HCT116 (cell line): ENCODE results near the gene TNFRSF25. TPM values are rescaled to one million over a fixed set of nuclear protein-coding genes. Genes with fewer than 3 reads are reported as not detected.

Experiments
- ATAC-seq: fragments of 200-7000 bp; cut with Tn5 transposase; 2 replicates; pipeline ENCODE4 v1.9.1; 2020; ENCODE audit warnings: mild to moderate bottlenecking, moderate library complexity
- BruUV-seq: library from RNA; stranded (reverse); fragments of 400-500 nt; replicated peaks from 2 replicates; lab custom pipeline; 2021; lab: Mats Ljungman, UMichigan
- CTCF ChIA-PET: fragments of 300-600 bp; sonication (Branson Sonifier 250); formaldehyde crosslinking; loops from one replicate; lab custom pipeline; 2021; ENCODE audit warnings: antibody characterized with exemption; lab: Charles Lee
- POLR2A ChIA-PET: fragments of 300-600, 350-600 bp; sonication (Branson Sonifier 250); formaldehyde crosslinking; loops from one replicate; lab custom pipeline; 2021; ENCODE audit warnings: antibody characterized with exemption; lab: Charles Lee
- RAD21 ChIA-PET, 2 experiments: fragments of 300-600 bp; sonication (Branson Sonifier 250); formaldehyde crosslinking; loops; one replicate each; lab custom pipeline; 2023; ENCODE audit warnings: low total read pairs in 2 of 2; ENCODE audit not compliant: uncharacterized antibody in 2 of 2, unreplicated experiment in 2 of 2, low non-redundant PET in 1 of 2; lab: Charles Lee
- DNase-seq: peaks from one replicate; pipeline ENCODE4 v3.0.0-alpha.2; 2010; ENCODE audit warnings: low read depth, low spot score
- H2AFZ ChIP-seq: fragments of 200-600 bp; shearing (Covaris generic), sonication (generic); 2 replicates; pipeline ENCODE4 v1.6.1; 2017; ENCODE audit warnings: low read depth, mixed run types, mixed read lengths, antibody characterized with exemption, low read length; ENCODE audit not compliant: poor library complexity, severe bottlenecking
- H3K27ac ChIP-seq: 2 replicates; pipeline ENCODE4 v1.5.1; 2012; ENCODE audit warnings: low read depth, low read length
- H3K27me3 ChIP-seq: fragments of 200-600 bp; sonication (generic); 2 replicates; pipeline ENCODE4 v1.6.1; 2016; ENCODE audit warnings: mixed run types, low read length, mixed read lengths; ENCODE audit not compliant: insufficient read depth
- H3K36me3 ChIP-seq, 2 experiments: fragments of 200-500 bp in 1 of 2; fragments of 200-600 bp in 1 of 2; sonication (Bioruptor generic) in 1 of 2; sonication (generic) in 1 of 2; 2 replicates each; pipeline versions ENCODE4 v1.5.1 to v1.6.1; 2014 to 2016; ENCODE audit warnings: low read length in 2 of 2, inconsistent platforms in 1 of 2, mixed read lengths in 1 of 2, mixed run types in 1 of 2; ENCODE audit not compliant: insufficient read depth in 2 of 2, control insufficient read depth in 1 of 2
- H3K4me1 ChIP-seq, 2 experiments: fragments of 200-600 bp in 1 of 2; sonication (generic) in 1 of 2; 2 replicates each; pipeline versions ENCODE4 v1.5.1 to v1.6.1; 2012 to 2017; ENCODE audit warnings: low read length in 2 of 2, inconsistent platforms in 1 of 2, mild to moderate bottlenecking in 1 of 2, mixed read lengths in 1 of 2, mixed run types in 1 of 2, moderate library complexity in 1 of 2; ENCODE audit not compliant: insufficient read depth in 2 of 2, control insufficient read depth in 1 of 2
- H3K4me2 ChIP-seq: fragments of 200-600 bp; sonication (generic); 2 replicates; pipeline ENCODE4 v1.6.1; 2017; ENCODE audit warnings: mixed run types, low read length, mixed read lengths
- H3K4me3 ChIP-seq, 2 experiments: fragments of 200-600 bp in 1 of 2; sonication (generic) in 1 of 2; replicated peaks in 1 of 2; 2 replicates each; pipeline ENCODE4 v1.5.1; 2011 to 2016; ENCODE audit warnings: low read length in 2 of 2, control low read depth in 1 of 2, low read depth in 1 of 2, mild to moderate bottlenecking in 1 of 2, mixed read lengths in 1 of 2, mixed run types in 1 of 2
- H3K79me2 ChIP-seq: fragments of 200-600 bp; sonication (generic); 2 replicates; pipeline ENCODE4 v1.6.1; 2017; ENCODE audit warnings: mild to moderate bottlenecking, mixed run types, low read length, moderate library complexity, mixed read lengths; ENCODE audit not compliant: insufficient read depth
- H3K9ac ChIP-seq: fragments of 200-600 bp; sonication (generic); 2 replicates; pipeline ENCODE4 v1.6.1; 2016; ENCODE audit warnings: low read length, mixed read lengths
- H3K9me2 ChIP-seq: fragments of 200-600 bp; sonication (generic), shearing (Covaris generic); 2 replicates; pipeline ENCODE4 v1.6.1; 2017; ENCODE audit warnings: mixed run types, mild to moderate bottlenecking, moderate library complexity; ENCODE audit not compliant: insufficient read depth
- H3K9me3 ChIP-seq, 2 experiments: fragments of 200-500 bp in 1 of 2; fragments of 200-600 bp in 1 of 2; sonication (Bioruptor generic) in 1 of 2; sonication (generic) in 1 of 2; 2 replicates each; pipeline ENCODE4 v1.6.1; 2014 to 2017; ENCODE audit warnings: low read length in 2 of 2, mixed read lengths in 2 of 2, inconsistent platforms in 1 of 2, low read depth in 1 of 2, mild to moderate bottlenecking in 1 of 2, mixed run types in 1 of 2, moderate library complexity in 1 of 2; ENCODE audit not compliant: control insufficient read depth in 1 of 2, insufficient read depth in 1 of 2
- H4K20me1 ChIP-seq: fragments of 200-600 bp; sonication (generic), shearing (Covaris generic); 2 replicates; pipeline ENCODE4 v1.6.1; 2017; ENCODE audit warnings: mixed run types, mild to moderate bottlenecking, moderate library complexity; ENCODE audit not compliant: insufficient read depth
- CTCF ChIP-seq, 3 experiments: fragments of 200-600 bp in 1 of 3; sonication (generic) in 1 of 3; IDR thresholded peaks in 2 of 3; conservative IDR thresholded peaks in 1 of 3; 2 replicates each; pipeline ENCODE4 v1.5.1; 2012 to 2017; ENCODE audit warnings: low read depth in 2 of 3, low read length in 2 of 3, antibody characterized with exemption in 1 of 3, borderline replicate concordance in 1 of 3, control low read depth in 1 of 3, mild to moderate bottlenecking in 1 of 3, mixed read lengths in 1 of 3, mixed run types in 1 of 3, moderate library complexity in 1 of 3; ENCODE audit not compliant: insufficient read depth in 1 of 3
- EGR1 ChIP-seq: IDR thresholded peaks from 2 replicates; pipeline ENCODE4 v1.6.1; 2012; ENCODE audit warnings: low read depth
- EZH2 ChIP-seq: fragments of 200-600 bp; sonication (generic); IDR thresholded peaks from 2 replicates; pipeline ENCODE4 v1.6.1; 2017; ENCODE audit warnings: antibody characterized with exemption, mixed run types
- POLR2AphosphoS5 ChIP-seq: IDR thresholded peaks from 2 replicates; pipeline ENCODE4 v1.6.1; 2011; ENCODE audit warnings: mild to moderate bottlenecking, low read depth, low read length, moderate library complexity
- SP1 ChIP-seq: IDR thresholded peaks from 2 replicates; pipeline ENCODE4 v1.6.1; 2012; ENCODE audit warnings: low read depth
- ZFX ChIP-seq: fragments of 450-650 bp; IDR thresholded peaks from 2 replicates; pipeline ENCODE4 v1.6.1; 2017
- intact Hi-C: fragments of 100-400 bp; cut with micrococcal nuclease; formaldehyde crosslinking; loops from 2 replicates; pipeline ENCODE4 v1.10.0; 2022
- total RNA-seq: library from RNA; stranded (reverse); gene quantifications from one replicate; pipeline ENCODE4 v1.2.1, GENCODE V29; 2021; ENCODE audit not compliant: unreplicated experiment

The TNFRSF25 gene
- total RNA-seq, 1 experiment from 2014 or later = 27.5 TPM

- Histone ChIP-seq H3K36me3 (peaks cover 8 to 17% of the 10 kb centered on the region in 2 experiments; a peak in 2 of 4 replicates), H3K9me3 (no peaks in the 10 kb centered on the region), H3K9me2 (no peaks in the 10 kb centered on the region), H3K79me2 (no peaks in the 10 kb centered on the region), H3K9ac (no peak overlapping the region), H3K4me1 (peaks cover 3 to 10% of the 10 kb centered on the region in 2 experiments; a peak in 3 of 4 replicates), H4K20me1 (no peaks in the 10 kb centered on the region), H3K27ac (peak overlapping the region; percentile 2; the same call in 1 of the 2 replicates), H2AFZ (no peak overlapping the region), H3K27me3 (no peaks in the 10 kb centered on the region), H3K4me2 (no peak overlapping the region), H3K4me3 (no peak overlapping the region)
- intact Hi-C loops = no loop called here
- POLR2A ChIA-PET = no interaction called here
- ATAC-seq = no peak
- CTCF ChIA-PET = interaction anchor here (1.0 kb wide), 1 partner anchor 25 kb away, joined by 3 read pairs; no protein-coding TSS in a partner anchor
- no peak for DNase-seq
- RAD21 ChIA-PET = no interaction called here
- no TSS peak for BruUV-seq
- no peak for TF ChIP-seq EGR1
- 0 out of 2 replicates have a peak, but pooled peaks have one; percentile 40 for TF ChIP-seq POLR2AphosphoS5
Measured at GRCh38 chr1:6464915-6465314, 1.1 kb downstream of the TNFRSF25 start.

DNA sequence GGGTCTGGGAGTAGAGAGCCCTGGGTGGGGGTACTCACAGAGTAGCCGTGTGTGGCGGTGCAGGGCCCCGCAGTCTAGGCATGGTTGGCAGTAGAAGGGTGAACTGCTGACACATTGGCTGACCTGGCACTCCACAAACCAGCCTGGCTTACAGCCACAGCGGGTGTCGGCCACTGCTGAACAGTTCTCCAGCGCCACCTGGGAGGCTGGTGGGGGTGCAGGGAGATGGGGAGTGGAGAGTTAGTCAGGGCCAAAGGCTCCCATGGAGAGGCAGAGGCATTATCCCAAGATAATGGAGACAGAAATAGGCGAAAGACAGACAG is 1.5 kb downstream of the TNFRSF25 start:
- no peak overlapping the region for H3K4me2 ChIP-seq
- H2AFZ ChIP-seq = no peak overlapping the region
- H3K27me3 ChIP-seq = no peaks in the 10 kb centered on the region
- H3K9ac ChIP-seq = no peak overlapping the region
- intact Hi-C loops = no loop called here
- no peak for DNase-seq
- ChIA-PET POLR2A (no interaction called here), RAD21 (no interaction called here), CTCF (interaction anchor here (1.0 to 1.3 kb wide), 2 partner anchors 8 to 24 kb away, joined by 3 to 4 read pairs; no protein-coding TSS in a partner anchor)
- no peaks in the 10 kb centered on the region for H4K20me1 ChIP-seq
- H3K9me3 ChIP-seq = no peaks in the 10 kb centered on the region
- H3K9me2 ChIP-seq = no peaks in the 10 kb centered on the region
- H3K4me1 ChIP-seq = peaks cover 3 to 10% of the 10 kb centered on the region in 2 experiments; a peak in 3 of 4 replicates
- no peak overlapping the region for H3K4me3 ChIP-seq
- H3K79me2 ChIP-seq = no peaks in the 10 kb centered on the region
- peak overlapping the region; percentile 2; the same call in 1 of the 2 replicates for H3K27ac ChIP-seq
- BruUV-seq = no TSS peak
- H3K36me3 ChIP-seq = peaks cover 5 to 17% of the 10 kb centered on the region in 2 experiments; a peak in 1 of 4 replicates
- TF ChIP-seq ZFX = no peak
- TF ChIP-seq SP1 = no peak
- TF ChIP-seq CTCF (IDR thresholded peaks at IDR 0.05 in 2 of 3, conservative IDR thresholded peaks at IDR 0.05 in 1 of 3; ENCODE audit: borderline replicate concordance in 1 of 3, insufficient read depth in 1 of 3, low read depth in 2 of 3, low read length in 2 of 3) = peak in 1 of 3 experiments; percentile 22; a peak in 1 of 6 replicates
- no peak for TF ChIP-seq EZH2
- TF ChIP-seq, all 23 proteins: peak for 1
- ATAC-seq = peak; percentile 72
